Ovary (tissue), 3 donors: ENCODE data around the gene CST11.

Experiments
- EP300 ChIP-seq: sonication (generic); formaldehyde crosslinking; IDR thresholded peaks from one replicate; pipeline ENCODE4 v1.6.1; 2017; ENCODE audit warnings: antibody characterized with exemption
- POLR2A ChIP-seq: fragments of 450-650 bp; IDR thresholded peaks from one replicate; pipeline ENCODE4 v1.6.1; 2017; ENCODE audit warnings: antibody characterized with exemption, mild to moderate bottlenecking, moderate library complexity
- TF ChIP-seq, protein P1 (sequence below), 3 donors: fragments of 450-650 bp in 2 of 3; fragments of 200-600 bp in 1 of 3; IDR thresholded peaks; one replicate each; pipeline versions ENCODE4 v1.5.1 to v1.8.0; 2016 to 2022; ENCODE audit warnings: antibody characterized with exemption in 3 of 3, mild to moderate bottlenecking in 1 of 3
- donor health status: DM: no; HTN: no; CAD: no.

DNA sequence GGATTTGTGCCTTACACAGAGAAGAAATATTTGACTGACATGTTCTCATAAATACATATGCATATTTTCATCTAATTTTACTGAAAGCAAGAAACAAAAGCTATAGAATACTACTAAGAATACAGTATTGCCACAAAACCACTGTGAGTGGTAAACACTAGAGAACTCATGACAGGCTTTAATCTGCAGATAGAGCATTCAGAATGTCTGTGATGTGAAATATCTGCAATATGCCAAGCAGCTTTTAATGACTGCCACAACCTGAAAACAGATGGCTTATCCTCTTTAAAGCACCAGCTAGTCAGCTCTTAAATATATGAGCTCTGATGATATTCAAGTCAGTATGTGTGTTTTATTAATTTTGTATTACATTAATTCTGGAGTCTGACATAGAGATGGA lies 34.8 kb downstream of the CST11 start:
- TF ChIP-seq, protein P1, sequence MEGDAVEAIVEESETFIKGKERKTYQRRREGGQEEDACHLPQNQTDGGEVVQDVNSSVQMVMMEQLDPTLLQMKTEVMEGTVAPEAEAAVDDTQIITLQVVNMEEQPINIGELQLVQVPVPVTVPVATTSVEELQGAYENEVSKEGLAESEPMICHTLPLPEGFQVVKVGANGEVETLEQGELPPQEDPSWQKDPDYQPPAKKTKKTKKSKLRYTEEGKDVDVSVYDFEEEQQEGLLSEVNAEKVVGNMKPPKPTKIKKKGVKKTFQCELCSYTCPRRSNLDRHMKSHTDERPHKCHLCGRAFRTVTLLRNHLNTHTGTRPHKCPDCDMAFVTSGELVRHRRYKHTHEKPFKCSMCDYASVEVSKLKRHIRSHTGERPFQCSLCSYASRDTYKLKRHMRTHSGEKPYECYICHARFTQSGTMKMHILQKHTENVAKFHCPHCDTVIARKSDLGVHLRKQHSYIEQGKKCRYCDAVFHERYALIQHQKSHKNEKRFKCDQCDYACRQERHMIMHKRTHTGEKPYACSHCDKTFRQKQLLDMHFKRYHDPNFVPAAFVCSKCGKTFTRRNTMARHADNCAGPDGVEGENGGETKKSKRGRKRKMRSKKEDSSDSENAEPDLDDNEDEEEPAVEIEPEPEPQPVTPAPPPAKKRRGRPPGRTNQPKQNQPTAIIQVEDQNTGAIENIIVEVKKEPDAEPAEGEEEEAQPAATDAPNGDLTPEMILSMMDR (IDR thresholded peaks at IDR 0.05) = no peak
- TF ChIP-seq POLR2A (no peak), EP300 (no peak)
